GM21723 (cell line): ENCODE measurements around the gene SLC26A5.
A peak's percentile ranks its signal among the peaks of the same experiment; 100 is the strongest.
"Not testable (repeated sequence)": the region's sequence is repeated elsewhere in the genome, so short reads cannot be mapped to it uniquely, and the experiment has no call there.

Source experiments
- ATAC-seq: cut with Tn5 transposase; IDR thresholded peaks from one replicate; pipeline ENCODE4 v1.9.1; 2021; ENCODE audit warnings: mild to moderate bottlenecking, moderate library complexity; ENCODE audit not compliant: unreplicated experiment

Gene SLC26A5, protein sequence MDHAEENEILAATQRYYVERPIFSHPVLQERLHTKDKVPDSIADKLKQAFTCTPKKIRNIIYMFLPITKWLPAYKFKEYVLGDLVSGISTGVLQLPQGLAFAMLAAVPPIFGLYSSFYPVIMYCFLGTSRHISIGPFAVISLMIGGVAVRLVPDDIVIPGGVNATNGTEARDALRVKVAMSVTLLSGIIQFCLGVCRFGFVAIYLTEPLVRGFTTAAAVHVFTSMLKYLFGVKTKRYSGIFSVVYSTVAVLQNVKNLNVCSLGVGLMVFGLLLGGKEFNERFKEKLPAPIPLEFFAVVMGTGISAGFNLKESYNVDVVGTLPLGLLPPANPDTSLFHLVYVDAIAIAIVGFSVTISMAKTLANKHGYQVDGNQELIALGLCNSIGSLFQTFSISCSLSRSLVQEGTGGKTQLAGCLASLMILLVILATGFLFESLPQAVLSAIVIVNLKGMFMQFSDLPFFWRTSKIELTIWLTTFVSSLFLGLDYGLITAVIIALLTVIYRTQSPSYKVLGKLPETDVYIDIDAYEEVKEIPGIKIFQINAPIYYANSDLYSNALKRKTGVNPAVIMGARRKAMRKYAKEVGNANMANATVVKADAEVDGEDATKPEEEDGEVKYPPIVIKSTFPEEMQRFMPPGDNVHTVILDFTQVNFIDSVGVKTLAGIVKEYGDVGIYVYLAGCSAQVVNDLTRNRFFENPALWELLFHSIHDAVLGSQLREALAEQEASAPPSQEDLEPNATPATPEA

DNA sequence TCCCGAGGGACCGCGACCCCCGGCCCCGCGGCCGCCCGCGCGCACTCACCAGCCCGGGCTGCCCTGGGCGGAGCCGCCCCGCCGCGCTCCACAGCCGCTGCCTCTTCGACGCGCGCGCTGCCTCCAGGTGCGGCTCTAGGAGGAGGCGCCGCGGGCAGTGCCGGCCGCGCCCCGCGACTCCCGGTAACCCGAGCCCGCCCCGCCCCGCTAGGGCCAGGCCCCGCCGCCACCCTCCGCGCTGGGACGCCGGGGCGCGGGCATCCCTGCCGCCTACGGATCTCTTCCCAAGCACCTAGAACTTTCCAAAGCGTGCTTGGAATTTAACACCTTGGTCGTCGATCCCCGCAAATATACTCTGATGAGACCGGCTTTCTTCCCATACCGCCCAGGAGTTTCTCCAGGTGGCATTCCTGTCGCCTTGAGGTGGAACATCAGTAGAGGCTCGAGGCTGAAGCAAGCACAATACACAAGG is at the start of gene SLC26A5:
Gene SLC26A5, minus strand, starts transcription at position 159 of the 472 bp plus-strand sequence. CDS start 24,693 bp downstream, outside the sequence.
- ATAC-seq, result no peak

DNA sequence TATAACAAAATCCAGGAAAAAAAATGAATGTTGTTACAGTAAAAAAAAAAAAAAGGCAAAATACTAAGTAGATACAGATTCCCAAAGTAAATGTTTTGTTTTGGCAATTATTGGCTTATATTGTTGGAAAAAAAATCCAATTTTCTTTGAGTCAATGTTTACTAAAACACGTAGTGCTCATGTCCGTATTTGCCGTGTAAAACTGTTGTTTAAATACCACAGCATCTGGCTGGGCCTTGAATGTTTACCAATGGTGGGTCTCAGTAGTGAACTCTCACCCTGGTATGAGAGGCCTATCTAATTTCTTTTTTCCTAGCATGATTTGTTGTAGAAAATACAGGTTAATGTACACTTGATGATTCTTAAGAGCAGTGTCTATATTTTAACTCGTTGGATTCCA is 41.4 kb upstream of the SLC26A5 start:
- ATAC-seq, result no peak

DNA sequence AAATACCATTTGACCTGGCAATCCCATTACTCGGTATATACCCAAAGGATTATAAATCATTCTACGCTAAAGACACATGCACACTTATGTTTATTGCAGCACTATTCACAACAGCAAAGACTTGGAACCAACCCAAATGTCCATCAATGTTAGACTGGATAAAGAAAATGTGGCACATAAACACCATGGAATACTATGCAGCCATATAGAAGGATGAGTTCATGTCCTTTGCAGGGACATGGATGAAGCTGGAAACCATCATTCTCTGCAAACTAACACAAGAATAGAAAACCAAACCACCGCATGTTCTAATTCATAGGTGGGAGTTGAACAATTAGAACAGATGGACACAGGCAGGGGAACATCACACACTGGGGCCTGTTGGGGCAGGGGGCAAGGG is 40.9 kb upstream of the SLC26A5 start:
- ATAC-seq, result not testable (repeated sequence)

DNA sequence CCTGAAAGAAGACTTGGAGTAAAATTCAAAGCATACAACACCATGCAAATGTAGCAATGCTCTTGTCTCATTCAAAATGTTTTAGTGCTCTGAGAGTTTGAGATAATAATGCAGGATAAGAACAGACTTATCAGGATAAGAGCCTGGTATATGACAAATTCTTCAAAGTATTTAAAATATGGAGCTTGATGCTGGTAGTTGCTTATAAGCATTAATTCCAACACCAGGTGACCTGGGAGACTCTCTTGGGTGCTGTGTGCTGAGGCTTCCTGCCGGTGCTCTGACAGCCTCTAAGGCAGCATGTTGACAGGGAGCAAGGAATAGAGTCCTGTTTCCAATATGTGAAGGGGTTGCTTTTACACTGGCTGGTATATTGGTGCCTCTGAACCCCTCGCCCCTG is 34.8 kb upstream of the SLC26A5 start:
- no peak for ATAC-seq

- ATAC-seq, result no peak
Observed at GRCh38 chr7:103474956-103475355, 28.9 kb upstream of the SLC26A5 start.

- no peak for ATAC-seq
Observed at GRCh38 chr7:103469095-103469948, 23.3 kb upstream of the SLC26A5 start.

DNA sequence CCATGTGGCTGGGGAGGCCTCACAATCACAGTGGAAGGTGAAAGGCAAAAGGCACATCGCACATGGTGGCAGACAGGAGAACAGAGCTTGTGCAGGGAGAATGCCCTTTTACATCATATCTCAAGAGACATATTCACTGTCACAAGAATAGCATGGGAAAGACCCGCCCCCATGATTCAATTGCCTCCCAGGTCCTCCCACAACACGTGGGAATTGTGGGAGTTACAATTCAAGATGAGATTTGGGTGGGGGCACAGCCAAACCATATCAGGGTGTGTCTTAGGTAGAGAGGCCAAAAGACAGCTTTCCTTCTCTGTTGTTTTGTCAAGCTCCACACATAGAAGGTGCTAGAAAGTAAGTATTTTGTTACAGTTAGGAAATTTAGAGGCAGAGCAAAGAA is 20.8 kb upstream of the SLC26A5 start:
- no peak for ATAC-seq

- no peak for ATAC-seq
Observed at GRCh38 chr7:103462358-103462757, 16.4 kb upstream of the SLC26A5 start.

DNA sequence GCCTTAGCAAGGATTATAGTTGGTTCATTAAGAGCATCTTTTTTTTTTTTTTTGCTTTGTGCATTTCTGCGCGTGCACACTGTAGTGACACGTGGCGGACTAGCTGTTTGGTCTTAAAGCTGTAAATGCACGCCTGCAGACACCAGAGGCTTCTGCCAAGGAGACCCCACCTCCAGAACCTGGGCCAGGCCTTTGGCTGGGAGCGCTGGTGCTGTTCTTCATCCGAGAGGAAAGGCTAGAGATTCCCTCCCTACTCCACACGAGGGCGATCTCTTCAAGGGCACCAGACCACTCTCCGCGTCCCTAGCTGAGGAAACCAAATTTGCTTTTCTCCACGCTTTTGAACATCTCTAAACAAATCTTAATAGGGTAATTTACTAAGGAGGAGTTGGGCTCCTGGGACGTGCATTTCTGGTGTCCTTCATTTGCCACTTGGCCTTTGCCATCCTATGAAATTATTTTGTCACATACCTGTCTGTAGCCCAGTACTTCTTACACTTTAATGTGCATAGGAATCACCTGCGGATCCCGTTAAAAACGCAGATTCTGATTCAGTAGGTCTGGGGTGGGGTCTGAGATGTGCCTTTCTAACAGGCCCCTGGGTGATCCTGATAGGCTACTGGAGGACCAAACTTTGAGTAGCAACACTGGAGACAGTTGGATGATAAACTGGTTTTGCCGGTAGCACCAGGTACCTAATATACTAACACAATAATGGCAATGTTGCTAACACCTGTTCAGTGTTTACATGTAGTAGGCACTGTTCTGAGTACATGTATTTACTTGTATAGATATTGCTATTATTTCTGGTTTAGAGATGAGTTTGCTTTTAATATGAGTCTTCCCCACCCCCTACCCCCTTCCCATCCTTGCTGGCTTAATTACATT is 1.3 kb upstream of the SLC26A5 start:
- ATAC-seq, result peak; percentile 65

- ATAC-seq, result no peak
Observed at GRCh38 chr7:103445228-103446048, 569 bp downstream of the SLC26A5 start.

- no peak for ATAC-seq
Observed at GRCh38 chr7:103439661-103440060, 6.3 kb downstream of the SLC26A5 start.

DNA sequence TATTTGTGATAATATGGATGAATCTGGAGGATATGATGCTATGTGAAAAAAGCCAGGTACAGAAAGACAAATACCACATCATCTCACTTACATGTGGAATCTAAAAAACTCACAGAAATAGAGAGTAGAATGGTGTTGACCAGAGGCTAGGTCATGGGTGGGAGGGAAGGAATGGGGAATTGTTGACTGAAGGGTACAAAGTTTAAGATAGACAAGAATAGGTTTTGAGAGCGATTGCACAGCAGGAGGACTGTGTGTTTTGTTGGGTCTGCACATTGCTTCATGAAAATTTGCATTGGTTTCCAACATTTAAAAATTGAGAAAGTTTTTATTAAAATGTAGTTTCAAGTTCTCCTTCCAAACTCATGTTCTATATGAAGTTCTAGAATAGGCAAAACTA is 8.4 kb downstream of the SLC26A5 start:
- ATAC-seq, result no peak

- peak; percentile 63 for ATAC-seq
Observed at GRCh38 chr7:103432712-103433111, 13.3 kb downstream of the SLC26A5 start.

DNA sequence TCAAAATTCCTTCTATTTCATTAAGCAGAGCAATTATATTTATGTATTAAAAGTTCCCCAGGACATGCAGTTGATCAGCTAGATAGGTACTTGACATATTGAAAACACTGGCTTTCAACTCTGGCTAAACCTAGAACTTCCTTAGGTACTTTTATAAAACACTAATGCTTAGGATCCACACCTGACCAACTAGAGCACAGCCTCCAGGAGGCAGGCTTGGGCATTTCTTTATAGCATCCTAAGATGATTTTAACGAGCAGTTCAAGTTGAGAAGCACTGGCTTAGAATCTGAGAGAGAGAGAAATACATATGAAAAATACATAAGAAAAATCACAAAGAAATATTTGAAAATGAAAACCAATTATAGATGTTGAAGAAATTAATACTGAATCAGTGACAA is 20.8 kb downstream of the SLC26A5 start:
- ATAC-seq, result no peak

DNA sequence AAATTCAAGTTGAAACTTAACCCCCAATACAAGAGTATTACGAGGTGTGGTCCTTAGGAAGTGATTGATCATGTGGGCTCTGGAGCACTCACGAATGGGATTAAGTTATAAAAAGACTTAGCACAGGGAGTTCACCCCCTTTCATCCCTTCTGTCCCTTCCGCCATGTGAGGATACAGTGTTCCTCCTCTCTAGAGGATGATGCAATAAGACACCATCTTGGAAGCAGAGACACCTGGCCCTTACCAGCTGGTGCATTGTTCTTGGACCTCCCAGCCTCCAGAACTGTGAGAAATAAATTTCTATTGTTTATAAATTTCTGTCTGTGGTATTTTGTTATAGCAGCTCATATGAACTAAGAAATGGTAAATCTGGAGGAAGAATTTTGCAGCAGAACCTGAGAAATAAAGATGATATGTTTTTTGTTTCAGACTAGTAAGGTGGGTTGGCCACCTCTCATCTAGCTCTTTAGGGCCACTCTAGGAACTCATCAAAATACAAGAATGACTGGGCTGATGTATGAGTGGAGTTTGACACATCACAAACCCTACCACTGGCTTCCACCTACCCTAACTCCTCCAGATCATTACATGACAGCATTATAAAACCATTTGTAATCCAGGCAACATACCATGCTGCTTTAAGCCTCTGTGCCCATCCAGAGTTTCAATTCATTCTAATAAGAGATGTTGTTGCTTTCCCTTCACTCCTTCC is 22.4 kb downstream of the SLC26A5 start:
- no peak for ATAC-seq

DNA sequence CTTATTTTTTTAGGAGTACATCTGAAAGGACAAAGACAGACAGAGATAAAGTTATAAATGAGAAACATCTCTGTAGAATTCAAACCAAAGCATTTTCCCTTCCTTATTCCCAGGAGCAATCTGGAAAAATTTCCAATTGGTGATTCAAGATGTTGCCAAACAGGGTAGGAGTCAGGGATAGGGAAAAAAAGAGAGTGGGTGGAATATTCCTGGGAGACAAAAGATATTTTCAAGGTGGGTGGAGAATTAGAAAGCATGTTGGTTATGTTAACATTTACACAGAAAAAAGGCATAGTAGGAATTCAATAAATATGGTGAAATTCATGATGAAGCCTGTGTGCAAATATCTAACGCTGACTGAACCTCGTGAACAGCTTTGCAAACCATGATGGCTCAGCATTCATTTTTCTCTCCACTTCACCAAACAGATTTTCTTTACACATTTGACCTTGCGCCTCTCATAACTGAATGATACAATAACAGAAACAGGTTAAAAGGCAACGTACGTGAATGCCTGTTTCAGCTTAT is 25.1 kb downstream of the SLC26A5 start:
- no peak for ATAC-seq

- ATAC-seq, result no peak
Observed at GRCh38 chr7:103418241-103418640, 27.8 kb downstream of the SLC26A5 start.

- no peak for ATAC-seq
Observed at GRCh38 chr7:103413407-103413806, 32.6 kb downstream of the SLC26A5 start.
